ENCODE data around the gene ATP9A.

ATP9A gene

GRCh38 chr20:51607170-51607569 lies 161.0 kb downstream of the ATP9A start:
- Histone ChIP-seq H2AFZ (ENCODE audit: low read depth, low read length) (no peak overlapping the region), H3K4me3 (ENCODE audit: low read length) (no peak overlapping the region), H3K4me1 (ENCODE audit: insufficient read depth, low read length) (no peaks in the 10 kb centered on the region), H3K36me3 (ENCODE audit: insufficient read depth, low read length) (peaks cover 66% of the 10 kb centered on the region), H3K9me3 (ENCODE audit: low read length) (no peaks in the 10 kb centered on the region), H3K27me3 (ENCODE audit: insufficient read depth, low read length) (no peaks in the 10 kb centered on the region)

- Histone ChIP-seq H3K4me3 (ENCODE audit: low read length) (no peak overlapping the region), H3K36me3 (ENCODE audit: insufficient read depth, low read length) (peaks cover 56% of the 10 kb centered on the region), H3K9me3 (ENCODE audit: low read length) (no peaks in the 10 kb centered on the region)
Observed at GRCh38 chr20:51604851-51605250, 163.3 kb downstream of the ATP9A start.

DNA sequence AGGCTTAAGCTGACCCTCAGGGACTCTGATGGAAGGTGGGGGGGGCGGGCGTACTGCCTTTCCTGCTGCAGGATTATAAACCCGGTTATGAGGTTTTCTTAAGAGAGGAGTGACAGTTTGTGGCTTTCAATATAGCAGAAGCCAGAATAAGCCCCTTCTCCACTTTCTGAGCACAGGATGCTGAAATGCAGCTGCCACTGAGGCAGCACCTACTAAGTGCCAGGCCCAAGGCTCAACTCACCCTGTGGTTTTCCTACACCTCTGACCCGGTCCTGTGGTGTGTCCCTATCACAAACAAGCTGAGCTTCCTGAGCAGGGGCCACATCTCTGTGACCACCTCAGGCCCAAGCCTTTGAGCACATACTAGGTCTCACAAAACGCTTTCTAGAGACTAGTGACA lies 166.1 kb downstream of the ATP9A start:
- no peaks in the 10 kb centered on the region for H3K27me3 ChIP-seq (ENCODE audit: insufficient read depth, low read length)
- peaks cover 52% of the 10 kb centered on the region for H3K36me3 ChIP-seq (ENCODE audit: insufficient read depth, low read length)
- H3K4me1 ChIP-seq (ENCODE audit: insufficient read depth, low read length), result peaks cover 10% of the 10 kb centered on the region
- no peak overlapping the region for H2AFZ ChIP-seq (ENCODE audit: low read depth, low read length)
- no peak overlapping the region for H3K4me3 ChIP-seq (ENCODE audit: low read length)
- no peaks in the 10 kb centered on the region for H3K9me3 ChIP-seq (ENCODE audit: low read length)

More at GRCh38 chr20:51604851-51605250, 163.3 kb downstream of the ATP9A start:
- Histone ChIP-seq H2AFZ (ENCODE audit: low read depth, low read length) (no peak overlapping the region), H3K4me1 (ENCODE audit: insufficient read depth, low read length) (peaks cover 10% of the 10 kb centered on the region), H3K27me3 (ENCODE audit: insufficient read depth, low read length) (no peaks in the 10 kb centered on the region)

- no peak overlapping the region for H3K4me3 ChIP-seq (ENCODE audit: low read length)
- no peaks in the 10 kb centered on the region for H3K27me3 ChIP-seq (ENCODE audit: insufficient read depth, low read length)
- H3K9me3 ChIP-seq (ENCODE audit: low read length), result no peaks in the 10 kb centered on the region
- H3K4me1 ChIP-seq (ENCODE audit: insufficient read depth, low read length), result peaks cover 10% of the 10 kb centered on the region
- H3K36me3 ChIP-seq (ENCODE audit: insufficient read depth, low read length), result peaks cover 50% of the 10 kb centered on the region
- H2AFZ ChIP-seq (ENCODE audit: low read depth, low read length), result no peak overlapping the region
Observed at GRCh38 chr20:51600950-51601349, 167.2 kb downstream of the ATP9A start.

DNA sequence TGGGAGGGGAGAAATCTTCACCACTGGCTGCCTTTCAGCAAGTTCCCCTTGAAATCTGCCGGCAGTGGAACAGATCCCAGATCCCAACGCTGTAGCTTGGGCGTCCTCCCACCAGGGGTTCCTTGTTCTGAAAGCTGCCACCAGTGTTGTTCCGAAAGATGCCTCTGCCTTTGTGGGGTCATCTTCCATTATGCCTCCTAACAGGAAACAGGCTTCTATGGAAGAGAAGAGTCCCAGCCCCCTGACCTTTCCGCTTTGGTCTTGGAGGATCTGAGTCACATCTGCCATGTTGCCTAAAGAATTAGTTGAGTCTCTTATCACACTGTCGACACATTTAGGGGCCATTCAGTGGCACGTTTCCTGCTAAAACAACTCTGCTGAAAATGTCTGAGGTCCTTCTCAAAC lies 168.2 kb downstream of the ATP9A start:
- Histone ChIP-seq H3K27me3 (ENCODE audit: insufficient read depth, low read length) (no peaks in the 10 kb centered on the region), H3K4me1 (ENCODE audit: insufficient read depth, low read length) (peaks cover 10% of the 10 kb centered on the region), H3K4me3 (ENCODE audit: low read length) (no peak overlapping the region), H3K36me3 (ENCODE audit: insufficient read depth, low read length) (peaks cover 50% of the 10 kb centered on the region), H2AFZ (ENCODE audit: low read depth, low read length) (no peak overlapping the region), H3K9me3 (ENCODE audit: low read length) (no peaks in the 10 kb centered on the region)

DNA sequence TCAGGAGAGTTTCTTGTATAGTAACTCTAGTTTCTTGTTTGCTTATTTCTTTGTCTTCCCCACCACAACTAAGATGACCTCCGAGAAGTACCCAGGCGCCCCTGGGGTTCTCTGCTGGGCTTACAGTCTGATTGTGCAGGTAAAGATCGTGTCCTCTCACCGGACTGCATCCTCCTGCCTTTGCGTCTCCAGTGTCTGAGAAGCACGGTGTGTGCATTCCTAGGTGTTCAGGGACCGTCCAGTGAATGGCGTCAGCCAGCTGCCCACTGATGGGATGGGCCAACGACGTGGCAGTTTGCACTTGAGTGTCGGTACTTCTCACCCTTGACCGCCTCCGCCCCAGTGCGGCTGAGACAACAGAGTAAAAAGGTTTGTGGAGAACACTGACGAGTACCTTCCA lies 169.6 kb downstream of the ATP9A start:
- Histone ChIP-seq H3K27me3 (ENCODE audit: insufficient read depth, low read length) (no peaks in the 10 kb centered on the region), H3K4me1 (ENCODE audit: insufficient read depth, low read length) (peaks cover 10% of the 10 kb centered on the region), H3K36me3 (ENCODE audit: insufficient read depth, low read length) (peaks cover 39% of the 10 kb centered on the region), H3K4me3 (ENCODE audit: low read length) (no peak overlapping the region), H2AFZ (ENCODE audit: low read depth, low read length) (no peak overlapping the region), H3K9me3 (ENCODE audit: low read length) (no peaks in the 10 kb centered on the region)

DNA sequence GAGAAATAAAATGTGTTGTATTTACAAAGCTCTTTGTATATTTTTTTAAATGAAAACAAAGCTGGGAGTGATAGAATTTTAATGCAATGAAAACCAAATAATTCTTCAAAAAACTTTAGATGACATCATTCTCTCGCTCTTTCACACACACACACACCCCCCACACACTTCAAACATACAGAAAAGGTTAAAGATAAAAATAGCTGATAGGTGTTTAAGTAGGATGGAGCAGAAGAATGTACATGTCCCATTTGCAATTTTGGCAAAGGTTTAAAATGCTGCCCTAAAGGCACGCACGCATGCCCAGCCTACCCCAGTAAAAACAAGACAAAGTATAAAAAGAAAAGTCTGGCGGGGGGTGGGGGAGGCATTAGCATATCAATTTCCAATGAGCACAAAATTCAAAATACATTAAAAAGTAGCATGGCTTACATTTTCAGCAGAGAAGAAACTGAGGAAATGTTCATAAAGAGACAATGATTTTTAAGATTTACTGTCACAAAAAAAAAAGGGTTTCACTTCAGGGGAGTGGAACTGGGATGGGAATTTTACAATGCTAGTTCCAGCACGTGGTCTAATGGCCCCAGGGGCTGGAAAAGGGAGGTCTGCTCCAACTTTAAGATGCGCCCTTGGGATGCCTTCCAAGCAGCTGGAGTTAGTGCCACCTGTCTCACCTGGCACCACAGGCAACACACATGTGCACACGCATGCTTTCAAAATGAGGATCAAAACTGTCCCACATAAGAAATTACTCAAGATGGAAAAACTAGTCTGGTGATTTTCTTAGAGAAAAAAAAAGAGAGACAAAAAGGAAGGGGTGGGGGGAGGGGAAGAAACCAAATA lies 170.6 kb downstream of the ATP9A start:
- Histone ChIP-seq H3K4me1 (ENCODE audit: insufficient read depth, low read length) (peaks cover 10% of the 10 kb centered on the region), H3K4me3 (ENCODE audit: low read length) (no peak overlapping the region), H3K27me3 (ENCODE audit: insufficient read depth, low read length) (no peaks in the 10 kb centered on the region), H3K36me3 (ENCODE audit: insufficient read depth, low read length) (peaks cover 33% of the 10 kb centered on the region), H2AFZ (ENCODE audit: low read depth, low read length) (no peak overlapping the region), H3K9me3 (ENCODE audit: low read length) (no peaks in the 10 kb centered on the region)

DNA sequence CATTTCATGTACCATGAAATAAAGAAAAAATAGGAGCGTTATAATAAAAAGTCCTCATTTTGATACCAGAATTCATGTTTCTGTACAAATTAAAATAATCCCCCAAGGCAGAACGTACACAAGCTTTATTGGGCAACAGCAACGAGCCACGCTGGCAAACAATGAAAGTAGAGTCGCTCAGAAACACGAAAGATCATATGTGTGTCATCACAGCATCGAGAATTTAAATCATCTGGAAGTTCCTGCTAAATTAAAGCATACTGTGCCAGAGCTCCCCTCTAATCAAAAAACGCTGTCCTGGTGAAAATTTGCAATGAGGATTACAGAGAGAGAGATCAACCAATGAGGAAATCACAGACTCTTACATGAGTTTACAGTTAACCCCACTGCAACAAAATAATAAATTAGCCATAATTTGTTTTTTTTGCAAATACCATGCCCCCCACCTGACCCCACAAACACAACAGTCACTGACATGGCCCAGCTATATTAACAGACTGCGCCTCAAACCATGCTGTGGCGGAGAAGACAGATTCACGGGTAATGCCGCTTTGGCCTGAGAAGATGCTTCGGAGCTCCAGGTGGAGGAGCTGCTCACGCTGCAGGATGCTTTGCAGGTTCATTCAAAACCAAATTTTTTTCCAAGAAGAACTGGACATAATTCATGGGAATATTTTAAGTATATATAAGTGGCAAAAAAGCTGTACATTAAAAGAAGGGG lies 171.4 kb downstream of the ATP9A start:
- H2AFZ ChIP-seq (ENCODE audit: low read depth, low read length), result no peak overlapping the region

GRCh38 chr20:51595744-51596143 lies 172.4 kb downstream of the ATP9A start:
- H3K4me3 ChIP-seq (ENCODE audit: low read length), result no peak overlapping the region

More for the DNA sequence above, 171.4 kb downstream of the ATP9A start:
- Histone ChIP-seq H3K9me3 (ENCODE audit: low read length) (no peaks in the 10 kb centered on the region), H3K4me3 (ENCODE audit: low read length) (no peak overlapping the region), H3K4me1 (ENCODE audit: insufficient read depth, low read length) (peaks cover 10% of the 10 kb centered on the region), H3K27me3 (ENCODE audit: insufficient read depth, low read length) (no peaks in the 10 kb centered on the region), H3K36me3 (ENCODE audit: insufficient read depth, low read length) (peaks cover 30% of the 10 kb centered on the region)

GRCh38 chr20:51595058-51595532 lies 173.1 kb downstream of the ATP9A start:
- H3K4me3 ChIP-seq (ENCODE audit: low read length), result no peak overlapping the region
- H3K4me1 ChIP-seq (ENCODE audit: insufficient read depth, low read length), result peaks cover 2% of the 10 kb centered on the region
- peaks cover 21% of the 10 kb centered on the region for H3K36me3 ChIP-seq (ENCODE audit: insufficient read depth, low read length)
- no peak overlapping the region for H2AFZ ChIP-seq (ENCODE audit: low read depth, low read length)
- no peaks in the 10 kb centered on the region for H3K9me3 ChIP-seq (ENCODE audit: low read length)
- H3K27me3 ChIP-seq (ENCODE audit: insufficient read depth, low read length), result no peaks in the 10 kb centered on the region

More at GRCh38 chr20:51595744-51596143, 172.4 kb downstream of the ATP9A start:
- peaks cover 22% of the 10 kb centered on the region for H3K36me3 ChIP-seq (ENCODE audit: insufficient read depth, low read length)
- H2AFZ ChIP-seq (ENCODE audit: low read depth, low read length), result no peak overlapping the region
- H3K27me3 ChIP-seq (ENCODE audit: insufficient read depth, low read length), result no peaks in the 10 kb centered on the region
- no peaks in the 10 kb centered on the region for H3K9me3 ChIP-seq (ENCODE audit: low read length)
- H3K4me1 ChIP-seq (ENCODE audit: insufficient read depth, low read length), result peaks cover 9% of the 10 kb centered on the region

GRCh38 chr20:51594236-51595057 lies 173.7 kb downstream of the ATP9A start:
- Histone ChIP-seq H3K9me3 (ENCODE audit: low read length) (no peaks in the 10 kb centered on the region), H3K4me3 (ENCODE audit: low read length) (no peak overlapping the region)

GRCh38 chr20:51593584-51593983 lies 174.6 kb downstream of the ATP9A start:
- H3K4me3 ChIP-seq (ENCODE audit: low read length), result no peak overlapping the region
- H3K36me3 ChIP-seq (ENCODE audit: insufficient read depth, low read length), result peaks cover 8% of the 10 kb centered on the region
- H3K4me1 ChIP-seq (ENCODE audit: insufficient read depth, low read length), result no peaks in the 10 kb centered on the region
- no peak overlapping the region for H2AFZ ChIP-seq (ENCODE audit: low read depth, low read length)
- no peaks in the 10 kb centered on the region for H3K9me3 ChIP-seq (ENCODE audit: low read length)
- no peaks in the 10 kb centered on the region for H3K27me3 ChIP-seq (ENCODE audit: insufficient read depth, low read length)

More at GRCh38 chr20:51594236-51595057, 173.7 kb downstream of the ATP9A start:
- H3K4me1 ChIP-seq (ENCODE audit: insufficient read depth, low read length), result no peaks in the 10 kb centered on the region
- no peaks in the 10 kb centered on the region for H3K27me3 ChIP-seq (ENCODE audit: insufficient read depth, low read length)
- H3K36me3 ChIP-seq (ENCODE audit: insufficient read depth, low read length), result peaks cover 15% of the 10 kb centered on the region
- no peak overlapping the region for H2AFZ ChIP-seq (ENCODE audit: low read depth, low read length)

All from neuron (in vitro differentiated cells).